Psoas muscle (tissue), 8 donors: ENCODE results near the gene GRIA1. TPM values are rescaled to one million over a fixed set of nuclear protein-coding genes. Genes with fewer than 3 reads are reported as not detected.

Source experiments
- ATAC-seq, 4 donors: fragments of 200-7000 bp; cut with Tn5 transposase; one replicate each; pipeline ENCODE4 v1.9.1; 2020; ENCODE audit warnings: moderate library complexity in 3 of 4, mild to moderate bottlenecking in 2 of 4
- DNase-seq, 2 donors: peaks; one replicate each; pipeline ENCODE4 v3.0.0-alpha.2; 2020
- H3K27ac ChIP-seq: fragments of 200-600 bp; one replicate; pipeline ENCODE4 v1.8.0; 2022
- H3K27me3 ChIP-seq, 3 donors: fragments of 200-600 bp in 1 of 3; one replicate each; pipeline versions ENCODE4 v1.6.1 to v1.8.0; 2013 to 2022; ENCODE audit warnings: low read length in 2 of 3, mild to moderate bottlenecking in 2 of 3, moderate library complexity in 1 of 3; ENCODE audit not compliant: insufficient read depth in 3 of 3
- H3K36me3 ChIP-seq, 2 donors: fragments of 200-600 bp in 1 of 2; one replicate each; pipeline versions ENCODE4 v1.6.1 to v1.8.0; 2013 to 2022; ENCODE audit warnings: low read depth in 1 of 2, mild to moderate bottlenecking in 1 of 2, moderate library complexity in 1 of 2; ENCODE audit not compliant: insufficient read depth in 1 of 2
- H3K4me1 ChIP-seq: fragments of 200-600 bp; one replicate; pipeline ENCODE4 v1.8.0; 2022
- H3K4me3 ChIP-seq: fragments of 200-600 bp; one replicate; pipeline ENCODE4 v1.8.0; 2022; ENCODE audit warnings: mild to moderate bottlenecking
- H3K9me3 ChIP-seq: fragments of 200-600 bp; one replicate; pipeline ENCODE4 v1.8.0; 2022
- CTCF ChIP-seq: fragments of 200-600 bp; IDR thresholded peaks from one replicate; pipeline ENCODE4 v1.8.0; 2022; ENCODE audit warnings: antibody characterized with exemption
- WGBS, 3 donors: extraction: QIAGEN DNeasy Blood & Tissue Kit; methylation state at CpG; one replicate each; pipeline versions ENCODE4 v1.1.6 to v1.1.7; 2013; 5-methylcytosine and 5-hydroxymethylcytosine counted together
- intact Hi-C, 2 donors: fragments of 100-400 bp; cut with DNase I; formaldehyde crosslinking; loops; one replicate each; pipeline versions ENCODE4 v1.11.0 to v1.14.2; 2022
- polyA plus RNA-seq, 3 donors: library from polyadenylated mRNA; stranded (reverse); fragments of 200-250 nt; gene quantifications; one replicate each; pipeline ENCODE4 v1.2.3, GENCODE V29; 2013
- total RNA-seq, 4 donors: library from RNA; stranded (reverse); fragmentation: NEBNext Ultra II Directional in 2 of 4; extraction: Animal tissue kit (Norgen Biotek cat#: 25700) in 2 of 4; gene quantifications; one replicate each; pipeline versions ENCODE4 v1.2.1 to v1.2.4, GENCODE V29; 2021 to 2023
- donor health status: healthy with polysubstance abuse.
- donor health status: DM: no; HTN: no; CAD: no; lungs with moderate emphysema.
- donor health status: Bipolar disorder and iron deficiency.
- donor health status: healthy.
- donor health status: DM: yes; HTN: yes; CAD: no.
- donor health status: DM: no; HTN: no; CAD: no.
- donor health status: DM: no; HTN: no; CAD: no.
- donor health status: DM: yes; HTN: yes; CAD: no.

Gene GRIA1
- total and polyA plus RNA-seq, 7 donors, result 0.03 to 0.49 (median 0.28) TPM; not detected in 2

DNA sequence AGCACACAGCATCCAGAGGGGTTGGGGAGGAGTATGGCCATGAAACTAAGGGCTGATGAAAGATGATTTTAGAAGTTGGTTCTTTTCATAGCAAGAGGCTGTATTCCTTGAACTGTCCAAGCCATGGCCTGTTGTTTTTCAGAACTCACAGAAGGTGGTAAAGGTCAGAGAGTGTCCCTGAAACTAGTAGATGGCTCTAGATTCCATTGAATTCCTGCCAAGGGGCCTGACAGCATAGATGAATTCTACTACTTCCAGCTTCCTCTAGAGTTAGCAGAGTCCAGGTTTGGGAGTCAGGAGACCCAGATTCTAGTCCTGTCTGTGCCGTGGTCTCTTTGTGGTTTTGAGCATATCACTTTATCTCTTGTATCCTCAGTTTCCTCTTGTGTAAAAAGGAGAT lies 101.6 kb downstream of the GRIA1 start:
- Histone ChIP-seq H3K27ac (no peak overlapping the region), H3K9me3 (no peaks in the 10 kb centered on the region), H3K4me1 (no peaks in the 10 kb centered on the region), H3K4me3 (no peak overlapping the region), H3K36me3 (no peaks in the 10 kb centered on the region), H3K27me3 (no peaks in the 10 kb centered on the region)
- ATAC-seq, result no peak
- intact Hi-C loops, result no loop called here
- TF ChIP-seq CTCF, result no peak
- WGBS, 3 donors, result 68 to 81% (median 76%) methylated on average over 1 of the region's 1 CpG
- DNase-seq, result no peak

GRCh38 chr5:153594785-153595184 lies 104.3 kb downstream of the GRIA1 start:
- DNase-seq, result no peak
- Histone ChIP-seq H3K4me3 (no peak overlapping the region), H3K4me1 (no peaks in the 10 kb centered on the region), H3K9me3 (no peaks in the 10 kb centered on the region), H3K27me3 (no peaks in the 10 kb centered on the region), H3K27ac (no peak overlapping the region), H3K36me3 (no peaks in the 10 kb centered on the region)
- no peak for ATAC-seq
- intact Hi-C loops, result no loop called here
- no peak for TF ChIP-seq CTCF

DNA sequence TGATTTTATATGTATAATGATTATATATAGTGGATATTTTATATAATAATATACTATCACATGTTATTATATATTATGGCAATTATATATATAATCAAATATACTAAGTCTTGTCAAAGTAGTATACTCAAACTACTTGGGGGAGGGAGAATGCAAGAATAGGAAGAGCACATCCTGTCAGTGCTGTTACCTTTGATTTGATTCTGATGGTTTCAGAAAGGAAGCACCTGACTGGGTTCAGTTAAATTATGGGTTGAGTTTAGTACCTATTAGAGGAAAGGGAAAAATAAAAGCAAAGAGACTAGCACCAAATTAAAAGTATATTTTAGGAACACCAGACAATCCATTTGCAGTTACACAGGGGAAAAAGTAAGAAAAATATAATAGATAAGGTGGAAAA lies 107.6 kb downstream of the GRIA1 start:
- Histone ChIP-seq H3K9me3 (no peaks in the 10 kb centered on the region), H3K4me1 (no peaks in the 10 kb centered on the region), H3K27me3 (no peaks in the 10 kb centered on the region), H3K36me3 (no peaks in the 10 kb centered on the region), H3K27ac (no peak overlapping the region), H3K4me3 (no peak overlapping the region)
- intact Hi-C loops, result no loop called here
- no peak for TF ChIP-seq CTCF
- DNase-seq (no peak), ATAC-seq (no peak)

DNA sequence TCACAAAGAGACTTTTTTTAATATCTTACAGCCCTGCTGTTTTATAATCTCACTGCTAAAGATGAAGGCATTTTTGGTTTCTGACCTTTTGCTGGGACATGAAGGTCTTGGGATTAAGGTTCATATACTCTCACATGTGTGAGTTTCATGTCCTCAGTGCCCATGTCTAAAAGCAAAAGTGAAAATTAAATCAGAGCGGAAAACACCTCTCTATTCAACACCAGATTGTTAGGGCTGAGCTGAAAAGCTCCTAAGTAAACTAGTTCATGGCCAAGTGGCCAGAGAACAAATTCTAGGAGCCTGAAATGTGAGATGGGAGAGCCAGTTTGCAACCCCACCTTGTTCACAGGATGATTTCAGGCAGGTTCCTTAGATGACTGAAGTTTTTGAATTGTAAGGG lies 110.9 kb downstream of the GRIA1 start:
- WGBS, 3 donors, result 61 to 84% (median 67%) methylated on average over 1 of the region's 1 CpG
- Histone ChIP-seq H3K27me3 (no peaks in the 10 kb centered on the region), H3K36me3 (no peaks in the 10 kb centered on the region), H3K4me1 (no peaks in the 10 kb centered on the region), H3K9me3 (no peaks in the 10 kb centered on the region), H3K27ac (no peak overlapping the region), H3K4me3 (no peak overlapping the region)
- DNase-seq, result no peak
- no peak for TF ChIP-seq CTCF
- intact Hi-C loops, result no loop called here
- no peak for ATAC-seq

DNA sequence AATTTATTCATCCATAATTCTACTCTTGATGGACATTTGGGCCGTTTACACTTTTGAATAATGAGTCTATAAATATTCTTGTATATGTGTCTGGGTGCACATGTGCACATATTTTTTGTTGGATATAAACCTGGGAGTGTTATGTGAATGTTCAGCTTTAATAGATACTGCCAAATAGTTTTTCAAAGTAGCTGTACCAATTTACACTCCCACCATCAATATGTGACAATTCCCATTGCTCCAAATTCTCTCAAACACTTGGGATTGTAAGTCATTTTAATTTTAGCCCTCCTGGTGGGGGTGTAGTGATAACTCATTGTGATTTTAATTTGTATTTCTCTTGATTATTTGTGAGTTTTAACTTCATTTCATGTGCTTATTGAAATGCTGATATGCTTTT lies 114.9 kb downstream of the GRIA1 start:
- no peak for TF ChIP-seq CTCF
- WGBS, 3 donors, result 64 to 69% (median 69%) methylated on average over 1 of the region's 1 CpG
- no peaks in the 10 kb centered on the region for H3K36me3 ChIP-seq
- ATAC-seq, result no peak
- no peaks in the 10 kb centered on the region for H3K27me3 ChIP-seq
- H3K4me3 ChIP-seq, result no peak overlapping the region
- DNase-seq, result no peak
- no peak overlapping the region for H3K27ac ChIP-seq
- intact Hi-C loops, result no loop called here
- H3K9me3 ChIP-seq, result no peaks in the 10 kb centered on the region
- no peaks in the 10 kb centered on the region for H3K4me1 ChIP-seq
